IPS DF 6.9 (cell line): ENCODE results near the gene OSBPL1A.

Experiments
- DNase-seq: peaks from one replicate; pipeline ENCODE4 v3.0.0-alpha.2; 2013; ENCODE audit warnings: low read depth, low spot score
- H3K27ac ChIP-seq: one replicate; pipeline ENCODE4 v1.5.1; 2013; ENCODE audit warnings: low read length, control low read depth
- H3K27me3 ChIP-seq: 2 replicates; pipeline ENCODE4 v1.6.1; 2013; ENCODE audit warnings: mild to moderate bottlenecking, low read length; ENCODE audit not compliant: control insufficient read depth, insufficient read depth
- H3K36me3 ChIP-seq: 2 replicates; pipeline ENCODE4 v1.6.1; 2013; ENCODE audit warnings: low read length; ENCODE audit not compliant: control insufficient read depth, insufficient read depth
- H3K4me1 ChIP-seq: 2 replicates; pipeline ENCODE4 v1.6.1; 2013; ENCODE audit warnings: low read length; ENCODE audit not compliant: control insufficient read depth, insufficient read depth
- H3K4me3 ChIP-seq: 2 replicates; pipeline ENCODE4 v1.5.1; 2013; ENCODE audit warnings: mild to moderate bottlenecking, low read length
- H3K9me3 ChIP-seq: 2 replicates; pipeline ENCODE4 v1.6.1; 2013; ENCODE audit warnings: low read length, inconsistent platforms; ENCODE audit not compliant: control insufficient read depth, insufficient read depth
- whole genome bisulfite sequencing: extraction: QIAGEN DNeasy Blood & Tissue Kit; methylation state at CpG from one replicate; pipeline ENCODE4 v1.1.7; 2013; ENCODE audit warnings: mixed read lengths, missing lambda C conversion rate; ENCODE audit not compliant: insufficient read length, insufficient coverage; 5-methylcytosine and 5-hydroxymethylcytosine counted together

The OSBPL1A gene

DNA sequence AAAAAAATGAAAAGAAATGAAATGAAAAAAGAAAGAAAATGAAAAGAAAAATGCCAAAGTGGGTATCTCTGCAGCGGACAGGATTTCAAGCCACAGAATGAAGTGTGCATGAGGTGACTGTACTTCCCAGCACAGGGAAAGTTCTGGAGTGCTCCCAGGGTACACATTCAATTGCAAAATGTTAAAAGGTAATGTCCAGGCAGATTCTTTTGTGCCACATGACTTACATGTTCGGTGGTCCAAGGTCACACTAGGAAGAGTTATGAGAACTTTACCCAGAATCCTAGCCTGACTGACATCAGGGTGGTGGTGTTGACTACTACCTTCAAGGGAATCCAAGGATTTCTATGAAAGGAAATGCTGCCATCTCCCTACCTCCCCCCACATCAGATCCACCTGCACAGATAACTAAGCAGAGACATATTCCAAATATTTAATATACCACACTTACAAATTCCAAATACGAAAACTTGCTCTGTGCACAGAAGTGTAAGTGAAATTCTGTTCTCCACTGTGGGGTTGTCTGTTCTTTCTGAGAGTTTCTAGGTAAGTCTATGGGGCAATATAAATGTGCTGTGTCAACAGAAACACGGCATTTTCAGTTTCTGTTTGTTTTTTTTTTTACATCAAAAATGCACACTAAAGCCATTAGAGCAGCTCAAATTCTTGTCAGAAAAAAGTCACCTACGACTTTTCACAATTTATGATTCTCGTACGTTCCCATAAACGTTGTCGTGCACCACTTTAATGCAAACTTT is 202.1 kb downstream of the OSBPL1A start:
- no peak for DNase-seq
- H3K27me3 ChIP-seq: no peaks in the 10 kb centered on the region
- no peaks in the 10 kb centered on the region for H3K4me1 ChIP-seq
- H3K27ac ChIP-seq: no peak overlapping the region
- H3K36me3 ChIP-seq: no peaks in the 10 kb centered on the region
- H3K4me3 ChIP-seq: no peak overlapping the region
- no peaks in the 10 kb centered on the region for H3K9me3 ChIP-seq
- WGBS: no CpG with 5 or more reads among the region's 9 CpGs

DNA sequence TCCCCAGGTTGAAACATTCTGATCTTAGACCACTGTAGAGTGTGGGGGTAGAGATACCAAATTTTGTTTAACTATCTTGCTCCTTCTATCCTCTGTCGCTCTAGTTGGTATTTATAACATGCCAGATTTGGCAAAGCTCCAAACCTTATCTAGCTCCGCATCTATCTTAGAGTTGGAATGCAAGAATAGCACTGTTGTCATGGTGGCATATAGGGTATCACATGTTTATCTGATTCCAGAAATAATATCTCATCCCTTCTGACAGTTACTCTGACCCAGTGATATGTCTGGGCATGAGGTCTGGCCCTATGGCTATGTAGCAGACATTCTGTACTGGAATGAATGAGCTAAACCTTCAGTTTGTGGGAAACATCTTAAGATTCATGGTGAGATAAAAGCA is 207.0 kb downstream of the OSBPL1A start:
- H3K36me3 ChIP-seq: no peaks in the 10 kb centered on the region
- no peaks in the 10 kb centered on the region for H3K9me3 ChIP-seq
- no peaks in the 10 kb centered on the region for H3K4me1 ChIP-seq
- WGBS: no CpG with 5 or more reads among the region's 2 CpGs
- H3K27ac ChIP-seq: no peak overlapping the region
- H3K4me3 ChIP-seq: no peak overlapping the region
- no peak for DNase-seq
- H3K27me3 ChIP-seq: no peaks in the 10 kb centered on the region

DNA sequence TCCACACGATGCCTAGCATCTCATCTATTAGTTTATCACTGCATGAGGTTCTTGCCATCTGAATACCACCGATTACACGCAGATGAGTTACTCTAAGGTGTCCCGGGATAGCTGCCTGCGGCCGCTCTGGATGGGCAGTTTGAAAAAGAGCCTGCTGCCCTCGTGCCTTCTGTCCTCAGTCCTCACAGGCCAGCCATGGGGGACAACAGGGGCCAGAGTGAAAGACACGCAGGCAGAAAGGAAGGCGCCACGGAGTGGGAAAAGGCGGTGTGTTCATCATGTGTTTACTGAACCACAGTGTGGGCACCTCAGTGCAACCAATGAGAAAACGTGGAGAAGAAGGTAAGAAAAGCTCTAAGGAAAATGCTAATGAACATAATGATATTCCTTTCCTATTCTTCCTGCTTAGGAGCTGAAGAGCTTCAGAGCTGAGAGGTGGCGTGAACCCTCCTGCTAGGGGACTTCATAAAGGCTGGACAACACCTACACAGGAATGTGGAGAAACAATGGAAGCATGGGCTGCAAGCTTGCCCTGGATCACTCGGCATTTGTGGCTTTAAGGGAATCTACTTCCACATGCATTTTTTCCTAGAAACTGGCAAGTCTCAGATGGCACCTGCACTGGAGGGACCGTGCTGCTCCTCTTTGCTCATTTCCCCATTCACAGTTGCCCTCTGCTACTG is 207.8 kb downstream of the OSBPL1A start:
- no peak overlapping the region for H3K27ac ChIP-seq
- no CpG with 5 or more reads among the region's 15 CpGs for WGBS

GRCh38 chr18:24189007-24189528 is 208.6 kb downstream of the OSBPL1A start:
- DNase-seq: no peak
- no CpG with 5 or more reads among the region's 6 CpGs for WGBS
- H3K4me3 ChIP-seq: no peak overlapping the region
- no peaks in the 10 kb centered on the region for H3K27me3 ChIP-seq
- no peak overlapping the region for H3K27ac ChIP-seq
- no peaks in the 10 kb centered on the region for H3K36me3 ChIP-seq
- no peaks in the 10 kb centered on the region for H3K9me3 ChIP-seq
- H3K4me1 ChIP-seq: no peaks in the 10 kb centered on the region

More for the DNA sequence above, 207.8 kb downstream of the OSBPL1A start:
- Histone ChIP-seq H3K4me3 (no peak overlapping the region), H3K27me3 (no peaks in the 10 kb centered on the region), H3K36me3 (no peaks in the 10 kb centered on the region), H3K9me3 (no peaks in the 10 kb centered on the region), H3K4me1 (no peaks in the 10 kb centered on the region)
- no peak for DNase-seq

- DNase-seq: no peak
- Histone ChIP-seq H3K27me3 (no peaks in the 10 kb centered on the region), H3K4me1 (no peaks in the 10 kb centered on the region), H3K36me3 (no peaks in the 10 kb centered on the region), H3K9me3 (no peaks in the 10 kb centered on the region), H3K27ac (no peak overlapping the region), H3K4me3 (no peak overlapping the region)
- WGBS: no CpG with 5 or more reads among the region's 5 CpGs
Observed at GRCh38 chr18:24188120-24188519, 209.5 kb downstream of the OSBPL1A start.

- no peaks in the 10 kb centered on the region for H3K9me3 ChIP-seq
- no peaks in the 10 kb centered on the region for H3K36me3 ChIP-seq
- no peaks in the 10 kb centered on the region for H3K4me1 ChIP-seq
- no CpG with 5 or more reads among the region's 1 CpG for WGBS
- no peak overlapping the region for H3K27ac ChIP-seq
- DNase-seq: no peak
- no peaks in the 10 kb centered on the region for H3K27me3 ChIP-seq
- H3K4me3 ChIP-seq: no peak overlapping the region
Observed at GRCh38 chr18:24187689-24188088, 209.9 kb downstream of the OSBPL1A start.

DNA sequence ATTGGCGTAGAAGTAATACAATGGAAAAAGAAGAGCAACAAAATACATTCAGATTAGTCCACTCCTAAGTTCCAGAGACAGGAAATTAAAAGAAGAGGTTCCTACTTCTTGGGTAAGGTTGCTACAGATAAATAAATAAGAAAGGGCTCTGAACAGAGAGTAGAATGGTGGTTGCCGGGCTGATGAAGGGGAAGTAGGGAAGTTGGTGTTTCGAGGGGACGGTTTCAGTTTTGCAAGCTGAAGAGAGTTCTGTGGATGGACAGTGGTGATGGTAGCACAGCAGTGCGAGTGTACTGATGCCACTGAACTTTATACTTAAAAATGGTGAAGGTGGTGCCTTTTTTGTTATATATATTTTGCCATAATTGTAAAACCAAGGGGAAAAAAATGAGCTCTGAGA is 210.6 kb downstream of the OSBPL1A start:
- no peak overlapping the region for H3K4me3 ChIP-seq
- H3K9me3 ChIP-seq: no peaks in the 10 kb centered on the region
- no peaks in the 10 kb centered on the region for H3K27me3 ChIP-seq
- no peak overlapping the region for H3K27ac ChIP-seq
- no peaks in the 10 kb centered on the region for H3K4me1 ChIP-seq
- 100% methylated on average over 3 of the region's 5 CpGs for WGBS
- no peak for DNase-seq
- H3K36me3 ChIP-seq: no peaks in the 10 kb centered on the region

DNA sequence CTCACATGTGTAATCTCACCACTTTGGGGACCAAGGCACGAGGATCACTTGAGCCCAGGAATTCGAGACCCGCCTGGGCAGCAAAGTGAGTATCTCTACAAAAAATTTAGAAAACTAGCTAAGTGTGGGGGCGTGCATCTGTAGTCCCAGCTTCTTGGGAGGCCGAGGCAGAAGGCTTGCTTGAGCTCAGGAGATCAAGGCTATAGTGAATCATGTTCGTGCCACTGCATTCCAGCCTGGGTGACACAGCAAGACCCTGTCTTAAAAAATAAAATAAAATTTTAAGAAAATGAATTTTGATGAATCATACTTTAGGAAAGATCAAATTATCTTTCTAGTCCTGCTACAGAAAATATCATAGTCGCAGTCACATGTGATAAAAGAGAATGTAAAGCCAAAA is 211.8 kb downstream of the OSBPL1A start:
- Histone ChIP-seq H3K27ac (no peak overlapping the region), H3K4me1 (peaks cover 1% of the 10 kb centered on the region; the same call in 1 of the 2 replicates), H3K27me3 (no peaks in the 10 kb centered on the region), H3K9me3 (no peaks in the 10 kb centered on the region), H3K36me3 (no peaks in the 10 kb centered on the region), H3K4me3 (no peak overlapping the region)
- WGBS: no CpG with 5 or more reads among the region's 7 CpGs
- DNase-seq: no peak

- H3K4me1 ChIP-seq: peaks cover 1% of the 10 kb centered on the region; the same call in 1 of the 2 replicates
- no peaks in the 10 kb centered on the region for H3K9me3 ChIP-seq
- WGBS: no CpG with 5 or more reads among the region's 2 CpGs
- DNase-seq: no peak
- no peak overlapping the region for H3K4me3 ChIP-seq
- H3K27me3 ChIP-seq: no peaks in the 10 kb centered on the region
- no peak overlapping the region for H3K27ac ChIP-seq
- H3K36me3 ChIP-seq: no peaks in the 10 kb centered on the region
Observed at GRCh38 chr18:24181806-24182205, 215.8 kb downstream of the OSBPL1A start.

DNA sequence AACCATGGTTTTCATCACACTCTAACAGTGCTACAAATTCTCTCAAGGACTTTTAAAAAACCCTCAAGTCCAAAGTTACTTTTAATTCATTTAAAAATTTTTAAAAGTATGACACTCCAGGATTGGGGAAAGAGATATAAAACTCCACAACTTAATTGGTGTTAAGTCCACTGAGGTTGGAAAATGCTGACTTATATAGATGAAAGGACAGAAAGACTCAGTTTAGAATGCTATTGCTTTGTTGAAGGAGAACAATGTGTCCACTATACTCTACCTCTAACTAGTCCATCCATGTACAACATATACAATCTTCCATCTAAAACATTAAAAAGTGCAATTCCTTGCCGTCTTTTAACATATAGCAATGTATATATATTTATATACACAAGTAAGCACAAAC is 217.6 kb downstream of the OSBPL1A start:
- Histone ChIP-seq H3K9me3 (no peaks in the 10 kb centered on the region), H3K4me3 (no peak overlapping the region), H3K4me1 (peaks cover 1% of the 10 kb centered on the region; the same call in 1 of the 2 replicates), H3K27me3 (no peaks in the 10 kb centered on the region), H3K27ac (no peak overlapping the region), H3K36me3 (no peaks in the 10 kb centered on the region)
- DNase-seq: no peak
- 100% methylated on average over 1 of the region's 1 CpG for WGBS
